OCI-LY7 (cell line): ENCODE data around the gene LDLRAD4. TPM values are rescaled to one million over a fixed set of nuclear protein-coding genes. Genes with fewer than 3 reads are reported as not detected.

Experiments
- BruUV-seq: library from RNA; stranded (reverse); fragments of 400-500 nt; replicated peaks from 2 replicates; lab custom pipeline; 2021; lab: Mats Ljungman, UMichigan
- CTCF ChIA-PET: fragments of 300-600 bp; sonication (Branson Sonifier 250); formaldehyde crosslinking; loops from one replicate; lab custom pipeline; 2022; ENCODE audit warnings: antibody characterized with exemption; ENCODE audit not compliant: unreplicated experiment; lab: Charles Lee
- POLR2A ChIA-PET: fragments of 300-600 bp; sonication (Branson Sonifier 250); formaldehyde crosslinking; loops from one replicate; lab custom pipeline; 2022; ENCODE audit warnings: antibody characterized with exemption; lab: Charles Lee
- DNase-seq: peaks from one replicate; pipeline ENCODE4 v3.0.0-alpha.2; 2015; ENCODE audit warnings: low spot score
- H2AFZ ChIP-seq: fragments of 200-600 bp; sonication (generic), shearing (Covaris generic); 2 replicates; pipeline ENCODE4 v1.6.1; 2014; ENCODE audit warnings: mild to moderate bottlenecking, antibody characterized with exemption, low read length, moderate library complexity
- H3K27ac ChIP-seq: fragments of 200-600 bp; sonication (generic); 2 replicates; pipeline ENCODE4 v1.5.1; 2014; ENCODE audit warnings: mixed run types, low read depth, mild to moderate bottlenecking, moderate library complexity, low read length, inconsistent platforms; ENCODE audit not compliant: poor library complexity, severe bottlenecking
- H3K36me3 ChIP-seq: fragments of 200-600 bp; sonication (generic); 2 replicates; pipeline ENCODE4 v1.6.1; 2014; ENCODE audit warnings: mild to moderate bottlenecking, antibody characterized with exemption, low read length, moderate library complexity, mixed read lengths; ENCODE audit not compliant: insufficient read depth
- H3K4me1 ChIP-seq: fragments of 200-600 bp; sonication (generic); 2 replicates; pipeline ENCODE4 v1.5.1; 2014; ENCODE audit warnings: mild to moderate bottlenecking, low read length; ENCODE audit not compliant: insufficient read depth, poor library complexity, severe bottlenecking
- H3K4me2 ChIP-seq: fragments of 200-600 bp; sonication (generic); 2 replicates; pipeline ENCODE4 v1.6.1; 2014; ENCODE audit warnings: mild to moderate bottlenecking, low read length
- H3K4me3 ChIP-seq: fragments of 200-600 bp; sonication (generic); 2 replicates; pipeline ENCODE4 v1.5.1; 2014; ENCODE audit warnings: mild to moderate bottlenecking, low read depth, low read length; ENCODE audit not compliant: poor library complexity, severe bottlenecking
- H3K79me2 ChIP-seq: fragments of 200-600 bp; sonication (generic); 2 replicates; pipeline ENCODE4 v1.6.1; 2016; ENCODE audit warnings: low read depth, mild to moderate bottlenecking, low read length, moderate library complexity, mixed read lengths; ENCODE audit not compliant: insufficient read depth
- H3K9me2 ChIP-seq: fragments of 200-600 bp; sonication (generic); 2 replicates; pipeline ENCODE4 v1.6.1; 2016; ENCODE audit warnings: mild to moderate bottlenecking, low read length, mixed read lengths; ENCODE audit not compliant: insufficient read depth
- H3K9me3 ChIP-seq: fragments of 200-600 bp; sonication (generic); 2 replicates; pipeline ENCODE4 v1.6.1; 2014; ENCODE audit warnings: mild to moderate bottlenecking, mixed run types, low read length, mixed read lengths
- H4K20me1 ChIP-seq: fragments of 200-600 bp; sonication (generic); 2 replicates; pipeline ENCODE4 v1.6.1; 2014; ENCODE audit warnings: mild to moderate bottlenecking, antibody characterized with exemption, low read length, moderate library complexity, mixed read lengths; ENCODE audit not compliant: insufficient read depth
- EZH2phosphoT487 ChIP-seq: fragments of 200-600 bp; sonication (generic); IDR thresholded peaks from 2 replicates; pipeline ENCODE4 v1.6.1; 2018; ENCODE audit warnings: low read depth, borderline replicate concordance, mild to moderate bottlenecking, mixed run types, antibody characterized with exemption, low read length, moderate library complexity, mixed read lengths
- intact Hi-C: fragments of 100-400 bp; cut with micrococcal nuclease; formaldehyde crosslinking; loops from one replicate; pipeline ENCODE4 v1.10.0; 2022; ENCODE audit not compliant: unreplicated experiment
- total RNA-seq, 2 experiments: library from RNA; depleted of rRNA in 1 of 2; stranded (reverse); fragments of >200 nt in 1 of 2; shearing (Covaris generic) in 1 of 2; gene quantifications; 2 replicates each; pipeline ENCODE4 v1.2.3, GENCODE V29; 2014 to 2022
- TF ChIP-seq, protein P1 (sequence below): fragments of 200-600 bp; sonication (generic); conservative IDR thresholded peaks from 2 replicates; pipeline ENCODE4 v1.5.1; 2014; ENCODE audit warnings: mild to moderate bottlenecking, antibody characterized with exemption, low read length, moderate library complexity, mixed read lengths

LDLRAD4 gene
- total RNA-seq, 2 experiments from 2014 or later, result 26.2 to 43.8 TPM

DNA sequence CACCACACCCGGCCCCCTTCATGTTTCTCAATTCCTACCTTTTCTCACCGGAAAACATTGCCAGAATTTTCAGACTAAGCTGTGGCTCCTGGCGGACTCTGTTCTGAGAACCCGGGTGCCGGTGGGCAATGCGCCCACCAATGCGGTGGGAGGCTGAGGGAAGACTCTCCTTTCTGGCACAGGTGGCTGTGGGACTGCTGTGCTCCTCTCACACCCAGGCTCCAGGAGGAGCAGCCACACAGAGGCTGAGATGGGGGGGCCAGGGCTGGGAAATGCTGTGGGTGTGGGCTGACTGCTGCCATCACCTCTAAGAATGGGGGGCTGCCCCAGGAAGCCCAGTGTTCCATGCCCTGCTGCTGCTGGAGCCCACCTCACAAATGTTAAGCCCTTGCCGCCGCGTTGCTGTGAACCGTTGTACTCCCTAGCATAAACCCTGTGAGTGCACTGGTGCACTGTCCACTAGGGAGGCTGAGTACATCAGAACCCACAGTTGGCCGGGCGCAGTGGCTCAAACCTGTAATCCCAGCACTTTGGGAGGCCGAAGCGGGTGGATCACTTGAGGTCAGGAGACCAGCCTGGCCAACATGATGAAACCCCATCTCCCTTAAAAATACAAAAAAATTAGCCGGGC lies 152.6 kb downstream of the LDLRAD4 start:
- no peak overlapping the region for H3K4me2 ChIP-seq
- no peaks in the 10 kb centered on the region for H3K79me2 ChIP-seq
- H4K20me1 ChIP-seq, result no peaks in the 10 kb centered on the region
- H3K4me3 ChIP-seq, result no peak overlapping the region
- H3K9me2 ChIP-seq, result no peaks in the 10 kb centered on the region
- CTCF ChIA-PET, result no interaction called here
- no peaks in the 10 kb centered on the region for H3K36me3 ChIP-seq
- no peak for TF ChIP-seq EZH2phosphoT487
- TF ChIP-seq, protein P1, sequence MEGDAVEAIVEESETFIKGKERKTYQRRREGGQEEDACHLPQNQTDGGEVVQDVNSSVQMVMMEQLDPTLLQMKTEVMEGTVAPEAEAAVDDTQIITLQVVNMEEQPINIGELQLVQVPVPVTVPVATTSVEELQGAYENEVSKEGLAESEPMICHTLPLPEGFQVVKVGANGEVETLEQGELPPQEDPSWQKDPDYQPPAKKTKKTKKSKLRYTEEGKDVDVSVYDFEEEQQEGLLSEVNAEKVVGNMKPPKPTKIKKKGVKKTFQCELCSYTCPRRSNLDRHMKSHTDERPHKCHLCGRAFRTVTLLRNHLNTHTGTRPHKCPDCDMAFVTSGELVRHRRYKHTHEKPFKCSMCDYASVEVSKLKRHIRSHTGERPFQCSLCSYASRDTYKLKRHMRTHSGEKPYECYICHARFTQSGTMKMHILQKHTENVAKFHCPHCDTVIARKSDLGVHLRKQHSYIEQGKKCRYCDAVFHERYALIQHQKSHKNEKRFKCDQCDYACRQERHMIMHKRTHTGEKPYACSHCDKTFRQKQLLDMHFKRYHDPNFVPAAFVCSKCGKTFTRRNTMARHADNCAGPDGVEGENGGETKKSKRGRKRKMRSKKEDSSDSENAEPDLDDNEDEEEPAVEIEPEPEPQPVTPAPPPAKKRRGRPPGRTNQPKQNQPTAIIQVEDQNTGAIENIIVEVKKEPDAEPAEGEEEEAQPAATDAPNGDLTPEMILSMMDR, result no peak
- no peak overlapping the region for H3K27ac ChIP-seq
- no peak overlapping the region for H2AFZ ChIP-seq
- DNase-seq, result no peak
- no TSS peak for BruUV-seq
- no peaks in the 10 kb centered on the region for H3K4me1 ChIP-seq
- intact Hi-C loops, result no loop called here
- H3K9me3 ChIP-seq, result no peaks in the 10 kb centered on the region
- POLR2A ChIA-PET, result no interaction called here

DNA sequence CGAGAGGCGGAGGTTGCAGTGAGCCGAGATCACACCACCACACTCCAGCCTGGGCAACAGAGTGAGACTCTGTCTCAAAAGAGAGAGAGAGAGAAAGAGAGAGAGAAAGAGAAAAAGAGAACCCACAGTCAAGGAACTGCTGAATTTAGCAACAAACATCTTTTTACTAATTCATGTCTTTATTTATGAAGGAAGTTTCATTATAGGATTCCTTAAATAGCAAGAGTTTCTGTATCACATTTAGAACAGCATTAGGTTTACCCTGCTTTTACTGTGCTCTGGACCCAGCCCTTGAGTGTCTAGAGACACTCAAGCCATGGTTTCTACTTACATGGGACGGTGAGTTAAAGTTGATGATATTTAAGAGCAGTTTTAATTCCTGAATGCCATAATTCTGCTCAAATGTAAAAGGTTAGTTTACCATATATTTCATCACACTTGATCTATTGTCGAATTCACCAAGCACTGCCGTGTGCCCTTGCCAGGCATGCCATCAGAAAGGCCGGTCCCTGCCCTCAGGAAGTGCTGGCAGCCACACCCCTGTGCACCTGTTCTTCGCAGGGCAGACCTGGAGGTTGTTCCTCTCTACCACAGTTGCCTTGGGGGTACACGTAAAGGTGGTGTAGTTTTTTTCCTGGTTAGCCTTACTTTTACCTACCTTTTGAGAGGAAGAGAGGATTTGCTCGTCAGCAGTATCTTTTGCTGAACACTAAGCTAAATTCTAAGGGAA lies 153.3 kb downstream of the LDLRAD4 start:
- H3K9me3 ChIP-seq, result no peaks in the 10 kb centered on the region
- H3K79me2 ChIP-seq, result no peaks in the 10 kb centered on the region
- no peaks in the 10 kb centered on the region for H3K9me2 ChIP-seq
- BruUV-seq, result no TSS peak
- H4K20me1 ChIP-seq, result no peaks in the 10 kb centered on the region
- H2AFZ ChIP-seq, result no peak overlapping the region
- ChIA-PET CTCF (no interaction called here), POLR2A (interaction anchor here (0.6 kb wide), 1 partner anchor 1091 kb away, joined by 3 read pairs; no protein-coding TSS in a partner anchor)
- H3K27ac ChIP-seq, result no peak overlapping the region
- H3K4me2 ChIP-seq, result no peak overlapping the region
- H3K4me3 ChIP-seq, result no peak overlapping the region
- no peaks in the 10 kb centered on the region for H3K36me3 ChIP-seq
- no peak for DNase-seq
- TF ChIP-seq, protein P1, result no peak
- no peak for TF ChIP-seq EZH2phosphoT487
- H3K4me1 ChIP-seq, result no peaks in the 10 kb centered on the region
- intact Hi-C loops, result no loop called here

DNA sequence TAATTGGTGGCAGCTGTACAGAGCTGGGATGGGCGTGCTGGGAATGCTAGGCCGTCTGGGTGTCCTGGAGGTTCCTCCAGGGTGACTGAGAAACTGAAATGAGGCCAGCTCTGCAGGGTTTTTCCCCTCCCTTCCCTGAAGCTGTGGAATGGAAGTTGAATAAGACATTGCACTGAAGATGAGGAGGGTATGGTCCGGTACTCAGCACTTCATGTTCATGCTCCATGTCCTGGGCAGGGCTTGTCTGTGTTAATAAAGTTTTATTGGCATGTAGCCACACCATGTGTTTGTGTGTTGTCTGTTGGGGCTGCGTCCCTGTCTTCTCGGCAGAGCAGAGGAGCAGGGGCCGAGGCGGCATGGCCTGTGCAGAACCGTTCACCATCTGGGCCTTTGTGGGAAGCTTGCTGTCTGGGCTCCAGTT lies 154.0 kb downstream of the LDLRAD4 start:
- no peak overlapping the region for H3K4me2 ChIP-seq
- H3K79me2 ChIP-seq, result no peaks in the 10 kb centered on the region
- H3K27ac ChIP-seq, result no peak overlapping the region
- intact Hi-C loops, result no loop called here
- no peak for TF ChIP-seq EZH2phosphoT487
- TF ChIP-seq, protein P1, result no peak
- no peaks in the 10 kb centered on the region for H3K9me3 ChIP-seq
- no peak for DNase-seq
- no peak overlapping the region for H2AFZ ChIP-seq
- H3K9me2 ChIP-seq, result no peaks in the 10 kb centered on the region
- ChIA-PET POLR2A (interaction anchor here (0.6 kb wide), 1 partner anchor 1091 kb away, joined by 3 read pairs; no protein-coding TSS in a partner anchor), CTCF (no interaction called here)
- H3K4me3 ChIP-seq, result no peak overlapping the region
- no peaks in the 10 kb centered on the region for H3K4me1 ChIP-seq
- no peaks in the 10 kb centered on the region for H3K36me3 ChIP-seq
- no peaks in the 10 kb centered on the region for H4K20me1 ChIP-seq
- no TSS peak for BruUV-seq
